Activated CD4-positive, CD25-positive, alpha-beta regulatory T cell treated with anti-CD3 and anti-CD28 coated beads, Interleukin-2, amount 50 U/mL, for 24 hours (primary cell): ENCODE measurements around the gene ATE1.
A peak's percentile ranks its signal among the peaks of the same experiment; 100 is the strongest.
"Not testable (repeated sequence)": the region's sequence is repeated elsewhere in the genome, so short reads cannot be mapped to it uniquely, and the experiment has no call there.

ENCODE experiments used
- ATAC-seq, 2 donors: fragments of 150-1000 bp; cut with Tn5 transposase; one replicate each; pipeline ENCODE4 v1.10.0; 2021; ENCODE audit warnings: mild to moderate bottlenecking in 1 of 2, moderate library complexity in 1 of 2

ATE1 gene

GRCh38 chr10:121781101-121781500 lies 146.7 kb downstream of the ATE1 start:
- no peak for ATAC-seq

- ATAC-seq: no peak
These were observed 153.0 kb downstream of the ATE1 start for GRCh38 chr10:121774813-121775212.

GRCh38 chr10:121774404-121774803 lies 153.4 kb downstream of the ATE1 start:
- no peak for ATAC-seq

GRCh38 chr10:121772884-121773283 lies 154.9 kb downstream of the ATE1 start:
- no peak for ATAC-seq

- no peak for ATAC-seq
These were observed 155.4 kb downstream of the ATE1 start for GRCh38 chr10:121772406-121772805.

- ATAC-seq: no peak
These were observed 155.9 kb downstream of the ATE1 start for GRCh38 chr10:121771966-121772365.

- no peak for ATAC-seq
These were observed 161.4 kb downstream of the ATE1 start for GRCh38 chr10:121766426-121766825.

GRCh38 chr10:121765204-121765603 lies 162.6 kb downstream of the ATE1 start:
- ATAC-seq: no peak

- ATAC-seq: no peak
These were observed 163.4 kb downstream of the ATE1 start for GRCh38 chr10:121764233-121764942.

- ATAC-seq: not testable (repeated sequence)
These were observed 170.6 kb downstream of the ATE1 start for GRCh38 chr10:121757241-121757640.

- ATAC-seq: not testable (repeated sequence)
These were observed 172.3 kb downstream of the ATE1 start for GRCh38 chr10:121755496-121755895.

- peak; percentile 41 to 42 for ATAC-seq
These were observed 173.2 kb downstream of the ATE1 start for GRCh38 chr10:121754666-121755065.

- peak; percentile 97 to 98 for ATAC-seq
These were observed 173.9 kb downstream of the ATE1 start for GRCh38 chr10:121753726-121754476.

GRCh38 chr10:121751191-121751760 lies 176.6 kb downstream of the ATE1 start:
- no peak for ATAC-seq

- ATAC-seq: no peak
These were observed 180.6 kb downstream of the ATE1 start for GRCh38 chr10:121747163-121747775.

GRCh38 chr10:121741248-121741792 lies 186.5 kb downstream of the ATE1 start:
- ATAC-seq: no peak

GRCh38 chr10:121740069-121740468 lies 187.8 kb downstream of the ATE1 start:
- no peak for ATAC-seq

- no peak for ATAC-seq
These were observed 188.7 kb downstream of the ATE1 start for GRCh38 chr10:121739114-121739513.

GRCh38 chr10:121736315-121737130 lies 191.3 kb downstream of the ATE1 start:
- ATAC-seq: no peak

GRCh38 chr10:121735263-121735662 lies 192.6 kb downstream of the ATE1 start:
- no peak for ATAC-seq

- ATAC-seq: no peak
These were observed 193.2 kb downstream of the ATE1 start for GRCh38 chr10:121734589-121735045.
